HG03135 (cell line): ENCODE measurements around the gene OR10H5.
"Not testable (repeated sequence)": the region's sequence is repeated elsewhere in the genome, so short reads cannot be mapped to it uniquely, and the experiment has no call there.

ENCODE experiments used
- ATAC-seq: cut with Tn5 transposase; IDR thresholded peaks from one replicate; pipeline ENCODE4 v1.9.1; 2021; ENCODE audit warnings: mild to moderate bottlenecking, moderate library complexity; ENCODE audit not compliant: unreplicated experiment

Gene OR10H5

GRCh38 chr19:15787611-15788155 lies at the start of gene OR10H5:
Gene OR10H5, plus strand, starts transcription at chr19:15787661. Its CDS starts 6,388 bp downstream, at chr19:15794049.
- no peak for ATAC-seq

- ATAC-seq = no peak
These were observed 49.7 kb upstream of the OR10H5 start, which contains the start of gene OR10H3 for GRCh38 chr19:15737722-15738121. Gene OR10H3, plus strand, starts transcription at chr19:15737985. Its CDS starts 3,408 bp downstream, at chr19:15741393.

- no peak for ATAC-seq
These were observed 46.7 kb upstream of the OR10H5 start for GRCh38 chr19:15740785-15741184.

- ATAC-seq = no peak
These were observed 39.2 kb upstream of the OR10H5 start for GRCh38 chr19:15748239-15748638.

- ATAC-seq = no peak
These were observed 29.1 kb upstream of the OR10H5 start for GRCh38 chr19:15758379-15758778.

GRCh38 chr19:15759962-15760565 lies 27.4 kb upstream of the OR10H5 start:
- no peak for ATAC-seq

- no peak for ATAC-seq
These were observed 17.9 kb upstream of the OR10H5 start for GRCh38 chr19:15769586-15769985.

- ATAC-seq = not testable (repeated sequence)
These were observed 13.3 kb upstream of the OR10H5 start for GRCh38 chr19:15774159-15774558.

- ATAC-seq = no peak
These were observed 12.2 kb upstream of the OR10H5 start for GRCh38 chr19:15775249-15775648.

- no peak for ATAC-seq
These were observed 11.2 kb upstream of the OR10H5 start for GRCh38 chr19:15776264-15776663.

GRCh38 chr19:15776991-15777970 lies 10.2 kb upstream of the OR10H5 start:
- no peak for ATAC-seq

- ATAC-seq = no peak
These were observed 7.5 kb upstream of the OR10H5 start for GRCh38 chr19:15779756-15780476.

GRCh38 chr19:15780610-15781418 lies 6.6 kb upstream of the OR10H5 start:
- ATAC-seq = no peak

GRCh38 chr19:15781661-15782060 lies 5.8 kb upstream of the OR10H5 start:
- ATAC-seq = no peak

- ATAC-seq = no peak
These were observed 5.2 kb upstream of the OR10H5 start for GRCh38 chr19:15782211-15782610.

GRCh38 chr19:15782896-15783295 lies 4.6 kb upstream of the OR10H5 start:
- not testable (repeated sequence) for ATAC-seq

GRCh38 chr19:15788594-15789270 lies 1.3 kb downstream of the OR10H5 start:
- no peak for ATAC-seq

- ATAC-seq = no peak
These were observed 2.6 kb downstream of the OR10H5 start for GRCh38 chr19:15790096-15790495.

- ATAC-seq = not testable (repeated sequence)
These were observed 6.8 kb downstream of the OR10H5 start for GRCh38 chr19:15794279-15794678.

GRCh38 chr19:15810335-15810734 lies 22.9 kb downstream of the OR10H5 start:
- ATAC-seq = no peak
